Vagina (tissue), 2 donors: ENCODE results near the gene TBL1X.

Experiments
- CTCF ChIP-seq, 3 experiments: fragments of 450-650 bp in 2 of 3; fragments of 200-600 bp in 1 of 3; sonication (generic) in 1 of 3; IDR thresholded peaks; one replicate each; pipeline ENCODE4 v1.5.1; 2017 to 2019; ENCODE audit warnings: antibody characterized with exemption in 3 of 3, mild to moderate bottlenecking in 2 of 3, moderate library complexity in 2 of 3
- POLR2A ChIP-seq, 2 donors: fragments of 450-650 bp; IDR thresholded peaks; one replicate each; pipeline ENCODE4 v1.6.1; 2017; ENCODE audit warnings: antibody characterized with exemption in 2 of 2, mild to moderate bottlenecking in 2 of 2, moderate library complexity in 2 of 2
- POLR2AphosphoS5 ChIP-seq, 2 donors: sonication (generic); formaldehyde crosslinking; IDR thresholded peaks; one replicate each; pipeline ENCODE4 v1.9.0; 2017; ENCODE audit warnings: antibody characterized with exemption in 2 of 2, mild to moderate bottlenecking in 2 of 2, low read depth in 1 of 2; ENCODE audit not compliant: insufficient read depth in 1 of 2

- TF ChIP-seq CTCF (IDR thresholded peaks at IDR 0.05) (no peak), POLR2A (IDR thresholded peaks at IDR 0.05) (no peak), POLR2AphosphoS5 (IDR thresholded peaks at IDR 0.05; ENCODE audit: insufficient read depth in 1 of 2, low read depth in 1 of 2) (no peak)
Observed at GRCh38 chrX:9663216-9663615, 198.4 kb downstream of the TBL1X start.
